GM12875 (cell line): ENCODE data around the gene TET2.

ENCODE experiments used
- H3K4me3 ChIP-seq: one replicate; pipeline ENCODE4 v1.5.1; 2011; ENCODE audit warnings: low read depth, low read length, control low read depth
- TF ChIP-seq, protein P1 (sequence below): IDR thresholded peaks from 2 replicates; pipeline ENCODE4 v1.5.1; 2011; ENCODE audit warnings: low read depth, mild to moderate bottlenecking, control low read depth, inconsistent platforms, low read length, moderate library complexity, borderline replicate concordance; ENCODE audit not compliant: insufficient read depth

TET2 gene

DNA sequence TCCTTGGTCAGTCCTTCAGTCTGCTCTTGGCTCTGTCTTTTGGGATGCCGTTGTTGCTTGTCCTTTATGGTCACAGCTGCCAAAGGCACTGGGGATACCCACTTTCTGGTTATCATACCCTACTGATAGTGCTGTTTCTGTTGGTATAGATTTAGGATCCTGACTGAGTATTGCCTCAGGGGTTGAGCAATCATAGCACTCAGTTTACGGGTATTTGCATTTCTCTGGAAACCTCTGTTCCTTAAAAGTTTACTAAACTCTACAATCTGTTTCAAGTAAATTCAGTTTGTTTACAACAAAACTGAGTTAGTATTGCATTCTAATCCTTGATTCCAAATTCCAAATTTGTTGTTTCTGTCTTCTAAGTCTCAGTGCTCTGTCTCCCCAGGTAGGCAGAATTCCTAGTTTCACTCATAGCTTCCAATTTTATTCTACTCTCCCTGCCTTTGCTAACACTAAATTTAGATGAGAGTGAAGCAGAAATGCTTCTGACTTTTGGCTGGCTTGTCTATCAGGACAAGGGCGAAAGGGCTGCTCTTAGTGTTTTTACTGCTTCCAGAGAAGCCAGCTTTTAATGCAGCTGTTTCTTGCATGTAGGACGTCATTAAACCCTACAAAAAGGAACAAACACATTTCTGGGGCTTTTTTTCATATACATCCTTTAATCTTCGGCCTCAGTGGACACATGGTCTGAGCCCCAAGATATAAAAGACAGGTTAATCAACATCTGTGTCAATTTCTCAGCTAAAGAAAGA is 17.2 kb upstream of the TET2 start:
- TF ChIP-seq, protein P1, sequence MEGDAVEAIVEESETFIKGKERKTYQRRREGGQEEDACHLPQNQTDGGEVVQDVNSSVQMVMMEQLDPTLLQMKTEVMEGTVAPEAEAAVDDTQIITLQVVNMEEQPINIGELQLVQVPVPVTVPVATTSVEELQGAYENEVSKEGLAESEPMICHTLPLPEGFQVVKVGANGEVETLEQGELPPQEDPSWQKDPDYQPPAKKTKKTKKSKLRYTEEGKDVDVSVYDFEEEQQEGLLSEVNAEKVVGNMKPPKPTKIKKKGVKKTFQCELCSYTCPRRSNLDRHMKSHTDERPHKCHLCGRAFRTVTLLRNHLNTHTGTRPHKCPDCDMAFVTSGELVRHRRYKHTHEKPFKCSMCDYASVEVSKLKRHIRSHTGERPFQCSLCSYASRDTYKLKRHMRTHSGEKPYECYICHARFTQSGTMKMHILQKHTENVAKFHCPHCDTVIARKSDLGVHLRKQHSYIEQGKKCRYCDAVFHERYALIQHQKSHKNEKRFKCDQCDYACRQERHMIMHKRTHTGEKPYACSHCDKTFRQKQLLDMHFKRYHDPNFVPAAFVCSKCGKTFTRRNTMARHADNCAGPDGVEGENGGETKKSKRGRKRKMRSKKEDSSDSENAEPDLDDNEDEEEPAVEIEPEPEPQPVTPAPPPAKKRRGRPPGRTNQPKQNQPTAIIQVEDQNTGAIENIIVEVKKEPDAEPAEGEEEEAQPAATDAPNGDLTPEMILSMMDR = no peak
- H3K4me3 ChIP-seq = no peak overlapping the region

DNA sequence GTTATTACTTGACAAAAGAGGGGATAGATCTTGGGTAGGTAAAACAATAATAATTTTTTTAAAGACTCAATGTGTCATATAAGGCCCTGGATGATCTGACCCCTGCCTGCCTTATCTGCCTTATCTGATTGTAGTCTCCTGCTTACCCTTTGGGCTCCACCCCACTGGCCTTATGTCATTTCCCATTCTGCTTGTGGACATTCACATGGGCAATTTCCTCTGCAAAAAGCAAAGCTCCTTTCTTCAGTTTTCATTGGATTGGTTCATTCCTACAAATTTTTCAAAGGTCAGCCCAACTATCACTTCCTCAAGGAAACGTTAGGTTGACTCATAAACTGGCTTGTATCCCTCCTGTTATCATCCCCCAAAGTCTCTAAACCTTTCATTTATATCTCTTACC is 15.7 kb upstream of the TET2 start:
- H3K4me3 ChIP-seq = no peak overlapping the region
- TF ChIP-seq, protein P1 = no peak

DNA sequence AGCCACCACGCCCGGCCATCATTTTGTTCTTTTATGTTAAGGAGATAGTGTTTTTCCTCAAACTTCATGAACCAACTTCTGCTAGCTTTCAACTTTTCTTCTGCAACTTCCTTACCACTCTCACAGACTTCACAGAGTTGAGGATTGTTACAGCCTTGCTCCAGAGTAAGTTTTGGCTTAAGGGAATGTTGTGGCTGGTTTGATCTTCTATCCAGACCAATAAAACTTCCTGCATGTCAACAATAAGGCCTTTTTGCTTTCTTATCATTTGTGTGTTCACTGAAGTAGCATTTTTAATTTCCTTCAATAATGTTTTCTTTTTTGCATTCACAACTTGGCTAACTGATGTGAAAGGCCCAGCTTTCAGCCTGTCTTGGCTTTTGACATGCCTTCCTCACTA is 12.7 kb upstream of the TET2 start:
- TF ChIP-seq, protein P1 = no peak
- H3K4me3 ChIP-seq = no peak overlapping the region

DNA sequence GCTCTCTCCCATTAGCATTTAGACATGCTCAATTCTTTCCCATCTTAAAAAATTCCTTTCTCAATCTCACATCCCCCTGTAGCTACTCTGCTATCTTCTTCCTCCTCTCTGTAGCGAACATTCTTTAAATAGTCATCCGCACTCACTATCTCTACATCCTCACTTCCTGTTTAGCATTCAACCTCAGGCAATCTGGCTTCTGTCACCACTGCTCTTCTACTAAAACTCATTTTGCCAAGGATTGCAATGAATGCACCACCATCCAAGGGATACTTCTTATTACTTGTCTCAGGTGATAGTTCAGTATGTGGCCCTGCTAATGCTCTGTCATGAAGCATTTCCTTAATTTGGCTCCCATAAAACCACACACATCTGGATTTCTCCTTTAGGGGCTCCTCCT is 10.9 kb upstream of the TET2 start:
- TF ChIP-seq, protein P1 = no peak
- H3K4me3 ChIP-seq = no peak overlapping the region

DNA sequence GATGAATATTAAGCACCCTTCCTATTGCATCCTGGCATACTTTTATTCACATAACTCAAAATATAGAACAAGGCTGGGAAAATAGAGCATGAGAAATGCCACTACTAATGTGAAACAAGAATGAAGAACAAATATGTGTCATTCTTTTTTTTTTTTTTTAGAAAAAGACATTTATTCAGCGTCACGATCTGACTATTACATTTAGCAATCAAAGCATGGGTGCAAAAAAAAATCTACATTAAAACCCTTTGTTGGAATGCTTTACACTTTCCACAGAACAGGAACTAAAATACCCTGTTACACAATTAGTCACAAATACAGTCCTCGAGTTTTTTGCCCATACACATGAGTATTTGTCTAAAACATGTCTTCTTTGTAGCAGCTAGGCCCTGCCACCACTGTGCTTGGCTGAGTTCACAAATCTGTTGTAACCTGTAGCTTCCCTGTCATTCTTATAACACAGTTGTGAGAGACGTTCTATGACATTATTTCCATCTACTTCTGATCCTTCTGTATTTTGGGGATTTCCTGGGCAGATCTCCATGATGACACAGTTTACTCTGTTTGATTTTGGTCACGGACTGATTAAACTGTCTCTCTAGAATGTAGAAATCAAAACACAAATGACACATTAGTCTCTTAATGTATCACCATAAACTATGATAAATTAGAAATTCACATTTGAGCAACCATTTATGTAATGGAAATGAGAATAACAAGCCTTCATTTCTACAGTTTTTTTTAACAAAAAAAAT is 9.4 kb upstream of the TET2 start:
- TF ChIP-seq, protein P1 = no peak

DNA sequence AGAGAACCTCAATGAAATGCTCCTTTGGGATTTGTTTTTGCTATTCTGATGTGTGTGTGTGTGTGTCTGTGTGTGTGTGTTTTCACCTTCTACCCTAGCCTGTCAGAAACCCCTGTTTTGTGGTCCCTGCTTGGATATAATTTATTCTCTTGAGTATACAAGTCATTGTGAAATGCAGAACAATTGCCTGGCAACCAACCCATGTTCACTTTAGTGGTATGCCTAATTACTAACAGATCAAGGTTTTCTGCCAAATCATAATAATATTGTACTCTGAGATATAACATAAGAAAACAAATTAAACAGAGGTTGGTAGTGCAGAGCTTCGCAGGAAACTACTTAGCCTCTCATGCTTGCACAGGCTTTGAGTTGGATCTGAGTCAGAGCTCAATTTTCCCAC is 7.0 kb upstream of the TET2 start:
- TF ChIP-seq, protein P1 = no peak
- H3K4me3 ChIP-seq = no peak overlapping the region

More for the DNA sequence above, 9.4 kb upstream of the TET2 start:
- H3K4me3 ChIP-seq = no peak overlapping the region
